GM19467 (cell line): ENCODE data around the gene TMX1.

ENCODE experiments used
- ATAC-seq: cut with Tn5 transposase; IDR thresholded peaks from one replicate; pipeline ENCODE4 v1.9.1; 2021; ENCODE audit warnings: mild to moderate bottlenecking, moderate library complexity; ENCODE audit not compliant: unreplicated experiment

The TMX1 gene

DNA sequence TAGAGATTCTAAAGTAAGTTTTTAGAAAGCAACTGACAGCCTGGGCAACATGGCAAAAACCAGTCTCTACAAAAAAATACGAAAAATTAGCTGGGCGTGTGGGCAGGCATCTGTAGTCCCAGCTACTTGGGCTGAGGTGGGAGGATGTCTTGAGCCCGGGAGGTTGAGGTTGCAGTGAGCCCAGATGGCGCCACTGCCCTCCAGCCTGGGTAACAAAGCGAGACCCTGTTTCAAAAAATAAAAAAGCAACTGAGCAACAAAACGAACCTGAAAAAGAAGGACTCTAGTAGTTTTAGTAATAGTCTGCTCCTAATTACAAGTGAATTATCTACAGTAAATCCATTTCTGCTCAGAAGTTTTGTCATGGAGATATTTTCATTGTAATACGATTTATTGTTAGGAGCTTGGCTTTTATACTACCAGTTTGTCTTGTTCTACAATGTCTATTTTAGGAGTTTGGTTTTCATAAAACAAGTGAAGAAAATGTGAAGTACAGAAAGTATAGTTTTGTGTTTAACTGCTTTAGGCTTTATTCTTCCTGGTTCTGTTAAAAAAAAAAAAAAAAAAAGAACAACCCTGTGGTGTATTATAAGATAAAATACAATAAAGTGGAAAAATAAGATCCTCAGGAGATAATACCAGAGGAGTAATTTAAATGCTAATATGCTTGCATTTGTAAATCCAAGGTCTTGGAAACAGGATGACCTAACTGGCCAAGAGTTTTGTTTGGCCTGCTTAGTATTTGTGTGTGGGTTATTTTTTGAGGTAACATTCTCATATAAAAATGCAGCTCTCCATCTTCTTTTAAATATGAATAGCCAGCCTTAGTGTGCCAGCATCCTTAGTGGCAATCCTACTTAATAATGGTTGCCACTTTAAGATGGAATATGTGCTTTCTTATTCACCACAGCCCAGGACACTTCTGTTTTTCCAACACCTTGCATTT is 2.8 kb downstream of the TMX1 start:
- ATAC-seq: no peak

DNA sequence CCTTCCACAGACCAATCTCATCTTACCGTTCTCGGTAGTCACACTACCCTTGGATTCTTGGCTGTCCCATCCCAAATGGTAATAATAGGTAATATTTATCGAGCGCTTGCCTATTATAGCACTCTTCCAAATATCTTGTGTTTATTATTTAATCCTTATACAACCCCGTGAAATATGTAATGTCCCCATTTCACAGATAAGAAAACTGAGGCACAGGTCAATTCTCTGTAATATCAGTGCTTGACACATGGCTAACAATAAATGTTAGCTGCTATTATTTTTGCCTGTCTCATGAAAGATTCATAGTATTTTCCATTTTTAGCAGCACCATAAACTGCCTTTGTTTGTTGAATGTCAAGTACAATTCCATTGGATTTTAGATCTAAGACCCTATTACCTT is 4.5 kb downstream of the TMX1 start:
- ATAC-seq: no peak

DNA sequence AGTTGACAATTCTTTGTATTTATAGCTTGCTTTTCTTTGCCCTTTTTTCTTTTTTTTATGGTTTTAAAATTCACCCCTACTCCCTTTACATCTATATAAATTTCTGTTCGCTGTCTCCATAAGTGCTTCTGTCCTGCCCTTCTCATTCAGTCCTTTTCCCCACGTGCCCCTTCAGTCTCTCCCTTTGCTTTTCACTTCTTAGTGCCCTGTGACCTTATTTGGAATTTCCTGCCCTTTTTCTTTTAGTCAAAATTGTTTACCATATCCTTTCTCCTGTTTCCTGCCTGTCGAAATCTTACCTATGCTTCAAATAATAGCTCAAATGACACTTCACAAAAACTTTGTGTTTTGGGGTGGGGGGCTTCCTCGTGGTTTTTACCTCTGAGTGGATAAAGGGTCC is 6.0 kb downstream of the TMX1 start:
- no peak for ATAC-seq

DNA sequence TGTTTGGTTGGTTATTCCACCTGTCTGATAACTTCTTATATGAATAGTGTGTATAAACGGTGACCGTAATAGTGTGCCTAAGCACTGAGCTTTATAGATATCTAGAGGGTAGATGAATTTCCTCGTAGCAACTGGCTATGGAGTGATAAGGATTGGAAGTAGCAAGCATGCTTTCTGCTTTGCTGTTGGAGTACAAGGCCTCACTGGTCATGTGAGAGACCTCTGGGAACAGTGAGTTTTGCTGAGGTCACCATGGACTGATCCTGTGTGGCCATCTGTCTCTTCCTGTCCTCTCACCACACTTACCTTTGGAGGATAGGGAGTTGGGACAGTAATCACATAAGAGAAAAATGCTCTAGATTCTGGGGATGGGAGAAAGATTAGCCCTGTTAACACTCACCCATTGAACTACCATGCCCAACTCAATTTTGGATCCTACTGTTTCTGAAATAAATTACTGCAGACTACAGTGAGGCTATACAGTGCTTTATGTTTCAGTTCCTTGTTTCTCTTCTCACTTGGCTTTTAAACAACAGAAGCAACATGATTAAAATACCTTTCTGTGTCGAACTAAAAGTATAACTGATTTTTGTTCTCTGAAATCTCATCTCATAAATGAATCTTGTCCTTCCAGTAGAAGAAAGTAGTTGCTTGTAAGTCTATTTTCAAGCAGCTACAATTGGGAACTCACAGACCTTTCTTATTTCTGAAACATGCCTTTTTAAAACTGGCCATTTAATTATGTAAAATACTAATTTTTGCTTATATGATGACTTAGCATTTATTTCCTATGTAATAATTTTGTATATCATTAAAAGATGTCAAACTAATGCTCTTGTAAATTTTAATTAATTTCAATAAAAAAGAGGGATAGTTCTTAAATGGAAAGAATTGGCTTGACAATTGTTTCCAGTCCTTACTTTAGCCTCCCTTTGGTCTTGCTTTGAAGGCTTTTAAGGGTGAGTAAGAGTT is 8.3 kb downstream of the TMX1 start:
- peak; percentile 73 for ATAC-seq

DNA sequence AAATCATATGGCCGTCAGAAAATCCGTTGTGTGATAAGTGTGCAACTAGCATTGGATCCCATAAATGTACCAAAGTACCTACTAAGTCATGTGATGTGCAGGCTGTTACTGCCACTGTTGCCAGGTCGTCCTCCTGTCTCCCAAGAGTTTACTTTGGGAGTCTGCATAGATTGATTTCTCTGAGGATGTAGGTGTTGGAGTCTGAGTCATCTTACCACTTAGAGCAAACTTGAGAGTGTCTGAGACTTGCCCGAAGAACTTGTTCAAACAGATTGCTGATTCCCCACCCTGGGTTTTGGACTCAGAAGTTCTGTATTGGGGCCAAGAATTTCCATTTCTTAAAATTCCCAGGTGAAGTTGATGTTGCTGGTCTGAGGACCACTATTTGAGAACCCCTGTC is 11.4 kb downstream of the TMX1 start:
- ATAC-seq: no peak

DNA sequence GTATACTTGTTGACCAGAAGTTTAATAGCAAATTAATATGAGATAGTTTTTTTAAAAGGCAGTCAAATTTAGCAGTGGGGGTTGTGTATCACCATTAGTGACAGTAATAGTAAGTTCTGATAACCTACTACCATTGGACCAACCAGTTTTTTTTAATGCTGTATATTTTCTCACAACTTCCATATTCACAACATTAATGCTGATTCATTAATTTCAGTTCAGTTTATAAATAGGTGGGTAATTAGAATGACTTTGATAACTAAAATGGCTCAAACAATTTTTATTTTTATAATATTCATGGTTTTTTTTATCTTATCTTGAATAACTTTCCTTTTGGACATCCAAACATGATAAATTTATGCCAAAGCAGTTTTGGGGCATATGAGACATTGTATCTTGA is 13.8 kb downstream of the TMX1 start:
- no peak for ATAC-seq

DNA sequence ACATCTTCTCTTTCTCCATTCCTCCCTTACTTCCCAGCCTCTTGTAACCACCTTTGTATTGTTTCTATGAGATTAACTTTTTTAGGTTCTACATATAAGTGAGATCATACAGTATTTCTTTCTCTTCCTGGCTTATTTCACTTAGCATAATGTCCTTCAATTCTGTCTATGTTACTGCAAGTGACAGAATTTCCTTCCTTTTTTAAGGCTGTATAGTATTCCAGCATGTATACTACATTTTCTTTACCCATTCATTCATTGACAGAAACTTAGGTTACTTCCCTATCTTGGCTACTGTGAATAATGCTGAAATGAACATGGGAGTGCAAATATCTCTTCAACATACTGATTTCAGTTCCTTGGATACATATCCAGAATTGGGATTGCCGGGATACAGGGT is 18.2 kb downstream of the TMX1 start:
- no peak for ATAC-seq

DNA sequence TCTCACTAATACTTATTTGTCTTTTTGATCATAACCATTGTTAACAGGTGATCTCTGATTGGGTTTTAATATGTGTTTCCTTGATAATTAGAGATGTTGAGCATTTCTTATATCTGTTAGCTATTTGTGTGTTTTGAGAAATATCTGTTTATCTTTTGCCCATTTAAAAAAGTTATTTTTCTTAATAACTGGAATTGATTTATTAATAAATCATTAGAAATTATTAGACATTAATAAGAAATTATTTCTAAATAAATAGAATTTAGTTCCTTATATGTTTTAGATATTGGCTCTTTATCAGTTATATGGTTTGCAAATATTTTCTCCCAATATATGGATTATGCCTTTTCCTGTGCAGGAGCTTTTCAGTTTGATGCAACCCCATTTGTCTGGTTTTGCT is 18.7 kb downstream of the TMX1 start:
- ATAC-seq: no peak

DNA sequence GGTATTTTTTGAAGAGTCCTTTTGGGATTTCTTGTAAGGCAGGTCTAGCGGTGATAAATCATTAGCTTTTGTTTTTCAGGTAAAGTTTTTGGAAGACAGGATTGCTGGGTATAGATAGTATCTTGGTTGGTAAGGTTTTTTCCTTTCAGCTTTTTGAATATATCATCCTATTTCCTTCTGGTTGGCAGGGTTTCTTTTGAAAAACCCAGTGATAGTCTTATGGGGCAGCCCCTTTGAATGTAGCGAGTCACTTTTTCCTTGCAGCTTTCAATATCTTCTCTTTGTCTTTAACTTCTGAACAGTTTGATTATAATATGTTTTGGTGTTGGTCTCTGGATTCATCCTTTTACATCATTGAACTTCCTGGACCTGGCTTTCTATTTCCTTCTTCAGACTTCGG is 20.2 kb downstream of the TMX1 start:
- no peak for ATAC-seq

DNA sequence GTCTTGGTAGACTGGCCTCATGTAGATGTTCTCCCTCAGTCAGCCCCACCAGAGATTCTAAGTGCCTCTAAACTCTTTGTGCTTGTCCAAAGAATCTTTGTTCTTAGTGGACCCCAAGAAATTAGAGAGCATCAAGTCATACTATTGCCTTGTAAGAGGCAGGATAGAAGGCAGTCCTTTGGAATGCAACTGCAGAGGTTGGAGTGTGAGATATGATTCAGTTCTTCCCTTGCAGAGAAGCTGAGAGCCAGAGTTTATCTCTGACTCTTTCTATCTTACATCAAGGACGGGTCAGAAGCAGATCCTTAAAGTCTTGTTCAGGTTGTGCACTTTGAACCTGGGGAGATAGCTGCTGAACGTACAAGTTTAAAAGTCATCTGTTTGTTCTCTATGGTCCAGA is 21.1 kb downstream of the TMX1 start:
- no peak for ATAC-seq

DNA sequence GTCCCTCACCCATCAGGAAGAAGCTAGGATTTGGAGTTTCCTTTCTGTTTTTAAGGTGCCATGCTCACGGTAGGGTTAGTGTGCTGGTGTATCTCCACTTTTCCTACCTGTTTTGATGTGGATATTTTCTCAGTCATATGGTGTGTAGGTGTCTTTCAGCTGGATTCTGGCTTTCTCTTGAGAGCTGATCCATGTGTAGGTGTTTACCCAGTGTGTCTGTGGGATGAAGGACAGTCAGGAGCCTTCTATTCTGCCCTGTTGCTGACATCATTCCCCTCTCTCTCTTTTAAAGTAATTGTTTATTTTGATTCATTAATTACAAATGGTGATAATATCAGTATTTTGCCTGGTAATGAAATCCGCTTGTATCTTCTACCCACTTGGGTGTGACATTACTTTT is 22.8 kb downstream of the TMX1 start:
- no peak for ATAC-seq

DNA sequence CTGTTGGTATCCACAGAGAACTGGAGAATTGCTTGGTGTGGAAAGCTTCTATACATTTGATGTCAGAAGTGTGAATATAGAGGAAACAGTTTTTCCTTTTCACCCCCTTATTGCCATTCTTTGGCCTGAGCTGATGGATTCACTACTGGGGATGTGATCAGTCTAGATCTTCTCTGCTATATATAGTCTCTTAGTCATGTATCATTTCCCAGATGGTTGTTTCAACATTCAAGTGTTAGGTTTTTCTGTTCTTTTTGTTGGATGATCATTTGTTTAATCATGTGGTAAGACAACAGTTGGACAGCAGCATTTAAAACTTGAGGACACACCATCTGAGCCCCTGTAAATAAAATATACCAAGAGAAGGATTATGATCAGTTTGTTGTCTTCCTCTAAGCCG is 29.6 kb downstream of the TMX1 start:
- no peak for ATAC-seq

DNA sequence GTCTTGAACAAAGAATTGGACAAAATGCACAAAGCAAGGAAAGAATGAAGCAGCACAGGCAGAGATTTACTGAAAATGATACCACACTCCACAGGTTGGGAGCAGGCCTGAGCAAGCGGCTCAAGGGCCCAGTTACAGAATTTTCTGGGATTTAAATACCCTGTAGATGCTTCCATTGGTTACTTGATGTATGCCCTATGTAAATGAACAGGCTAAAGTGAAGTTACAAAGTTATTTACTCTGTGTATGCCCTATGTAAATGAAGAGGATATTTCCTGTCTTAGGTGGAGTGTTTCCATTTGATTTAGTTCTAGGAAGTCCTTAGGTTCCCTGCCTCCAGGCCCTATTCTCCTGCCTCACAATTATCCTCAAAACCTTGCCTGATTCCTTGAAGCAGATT is 36.6 kb downstream of the TMX1 start:
- ATAC-seq: no peak

DNA sequence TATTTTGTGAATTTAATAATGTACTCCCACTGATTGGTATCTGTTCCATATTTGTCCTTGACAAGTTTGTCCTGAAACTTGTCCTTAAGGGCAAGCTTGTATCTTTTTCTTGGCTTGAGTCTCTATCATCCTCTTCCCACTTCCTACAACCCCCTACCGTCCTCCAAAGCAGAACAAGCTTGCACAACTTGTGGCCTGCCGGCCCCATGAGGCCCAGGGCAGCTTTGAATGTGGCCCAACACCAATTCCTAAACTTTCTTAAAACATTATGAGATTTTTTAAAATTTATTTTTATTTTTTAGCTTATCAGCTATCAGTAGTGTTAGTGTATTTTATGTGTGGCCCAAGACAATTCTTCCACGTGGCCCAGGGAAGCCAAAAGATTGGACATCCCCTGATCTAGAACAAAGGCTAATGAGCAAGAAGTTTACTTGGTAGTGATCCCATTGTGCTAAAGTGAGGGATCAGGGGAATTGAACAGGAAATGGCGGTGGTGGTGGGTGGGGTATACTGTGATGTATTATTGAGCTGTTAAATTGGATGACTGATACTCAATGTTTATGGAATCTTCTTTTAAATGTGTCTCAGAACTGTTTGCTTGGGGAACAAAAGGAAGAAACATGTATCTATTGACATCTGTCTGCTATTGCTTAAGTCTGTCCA is 37.8 kb downstream of the TMX1 start:
- ATAC-seq: no peak

DNA sequence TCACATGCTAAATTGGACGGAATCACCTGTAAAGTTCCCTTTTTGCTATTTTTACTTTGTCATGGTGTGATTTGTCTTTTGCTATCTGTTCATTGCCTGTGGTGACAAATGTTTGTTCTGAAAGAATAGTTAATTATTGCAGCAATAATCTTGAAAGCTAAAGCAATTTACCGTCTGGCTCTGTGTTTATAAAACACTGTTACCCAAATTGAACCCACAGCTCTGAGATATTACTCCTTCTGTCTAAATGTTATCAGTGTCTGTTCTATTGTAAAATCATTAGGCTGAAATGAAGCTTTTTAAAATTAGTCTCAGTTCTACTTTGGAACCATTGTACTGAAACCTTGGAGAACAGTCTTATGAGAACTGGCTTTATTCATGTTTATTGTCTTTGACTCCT is 42.5 kb downstream of the TMX1 start:
- no peak for ATAC-seq

DNA sequence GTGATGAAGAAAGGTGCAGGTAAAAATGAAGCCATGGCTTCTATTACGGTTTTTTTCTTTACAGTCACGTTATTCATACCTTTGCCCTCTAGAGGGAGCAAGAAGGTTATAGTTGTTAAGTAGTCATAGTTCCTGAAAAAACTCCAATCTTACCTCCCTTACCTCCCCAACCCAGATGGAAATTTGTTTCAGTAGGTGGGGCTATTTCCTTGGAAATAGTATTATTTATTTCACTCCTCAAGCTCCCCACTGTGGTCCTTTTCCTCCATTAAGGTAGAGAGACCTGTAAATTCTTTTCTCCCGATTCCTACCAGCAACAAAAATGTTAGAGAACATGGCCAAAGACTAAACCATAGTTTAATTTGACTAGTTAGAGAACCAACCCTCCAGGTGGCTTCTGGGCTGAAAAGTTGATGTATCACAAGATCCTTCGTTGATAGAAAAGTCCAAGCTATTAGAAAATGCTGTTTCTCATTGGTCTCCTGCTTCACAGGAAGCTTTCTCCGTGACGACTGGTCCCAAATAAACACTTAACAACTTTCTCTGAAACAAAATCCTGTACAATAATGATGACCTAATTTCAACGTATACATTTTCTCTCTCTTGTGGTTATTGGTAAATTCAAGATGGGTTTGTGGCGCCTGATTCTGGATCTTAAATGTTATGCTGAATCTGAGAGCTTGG is 43.5 kb downstream of the TMX1 start:
- no peak for ATAC-seq

DNA sequence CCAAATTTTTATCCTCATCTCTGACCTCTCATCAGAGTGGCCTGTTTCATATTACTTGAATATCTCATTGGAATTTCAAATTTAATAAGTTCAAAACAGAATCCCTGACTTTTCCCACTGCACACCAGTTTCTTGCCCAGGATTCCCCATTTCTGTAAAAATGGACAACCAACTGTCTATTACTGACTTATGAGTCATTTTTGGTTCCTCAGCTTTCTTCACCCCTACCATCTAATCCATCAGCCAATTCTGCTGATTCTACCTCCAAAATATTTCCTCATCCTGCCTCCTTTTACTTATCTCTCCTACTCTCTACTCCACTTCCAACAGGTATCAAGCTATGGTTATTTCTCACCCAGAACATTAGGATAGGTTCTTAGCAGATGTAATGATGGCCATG is 44.2 kb downstream of the TMX1 start:
- no peak for ATAC-seq

DNA sequence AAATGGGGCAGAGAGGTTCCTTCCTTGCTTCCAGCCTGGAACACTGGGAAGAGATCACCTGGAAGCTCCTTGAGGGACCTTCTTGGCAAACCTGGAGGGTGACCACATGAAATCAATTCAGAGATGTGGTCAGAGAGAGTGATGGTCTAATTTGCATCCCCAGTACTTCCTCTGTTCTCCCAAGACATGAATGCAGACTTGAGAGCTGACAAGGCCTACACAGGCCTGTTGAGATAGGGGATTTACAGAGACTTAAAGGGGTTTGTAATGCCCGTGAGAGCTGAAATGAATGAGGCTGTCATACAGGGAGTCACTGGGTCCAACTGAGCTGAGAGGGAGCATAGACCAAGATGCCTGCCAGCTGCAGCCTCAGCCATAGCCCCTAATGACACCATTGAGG is 45.1 kb downstream of the TMX1 start:
- peak; percentile 64 for ATAC-seq

DNA sequence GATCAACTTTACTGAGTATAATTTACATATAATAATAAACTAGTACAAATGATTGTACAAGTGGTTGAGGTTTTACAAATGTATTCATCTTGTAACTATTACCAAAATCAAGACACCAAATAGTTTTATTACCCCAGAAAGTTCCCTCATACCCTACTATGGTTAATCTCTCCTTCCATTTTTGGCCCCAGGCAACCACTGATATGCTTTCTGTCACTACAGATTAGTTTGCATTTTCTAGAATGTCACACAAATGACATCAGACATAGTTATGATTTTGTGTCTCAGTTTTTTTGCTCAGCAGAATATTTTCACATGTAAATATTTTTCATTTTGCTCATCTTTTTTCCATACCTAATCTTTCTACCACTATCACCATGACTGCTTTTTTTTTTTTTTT is 49.1 kb downstream of the TMX1 start:
- no peak for ATAC-seq

DNA sequence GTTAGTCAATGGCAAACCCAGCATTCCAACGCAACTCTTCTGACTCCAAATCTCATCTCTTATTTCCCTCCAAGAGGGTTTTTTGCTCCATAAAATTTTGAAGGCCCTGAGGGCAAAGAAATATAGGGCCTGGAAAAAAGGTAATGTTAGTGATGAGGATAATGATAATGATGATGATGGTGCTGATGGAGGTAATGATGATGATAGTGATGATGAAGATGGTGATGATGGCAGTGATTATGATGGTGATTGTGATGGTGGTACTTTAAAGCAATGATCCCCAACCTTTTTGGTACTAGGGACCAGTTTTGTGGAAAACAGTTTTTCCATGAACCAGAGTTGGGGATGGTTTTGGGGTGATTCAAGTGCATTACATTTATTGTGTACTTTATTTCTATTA is 50.1 kb downstream of the TMX1 start:
- ATAC-seq: no peak

DNA sequence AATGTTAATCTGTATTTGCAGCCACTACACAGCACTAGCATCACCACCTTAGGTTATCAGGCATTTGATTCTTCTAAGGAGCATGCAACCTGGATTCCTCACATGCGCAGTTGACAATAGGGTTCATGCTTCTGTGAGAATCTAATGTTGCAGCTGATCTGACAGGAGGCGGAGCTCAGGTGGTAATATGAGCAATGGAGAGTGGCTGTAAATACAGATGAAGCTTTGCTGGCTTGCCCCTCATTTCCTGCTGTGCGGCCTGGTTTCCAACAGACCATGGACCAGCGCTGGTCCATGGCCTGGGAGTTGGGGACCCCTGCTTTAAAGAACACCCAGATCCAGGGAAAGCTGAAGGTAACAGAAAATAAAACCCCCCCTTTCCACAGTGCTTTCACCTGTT is 51.0 kb downstream of the TMX1 start:
- no peak for ATAC-seq
